HepG2 (cell line): ENCODE data around the gene BTN1A1. TPM values are rescaled to one million over a fixed set of nuclear protein-coding genes. Genes with fewer than 3 reads are reported as not detected.

Experiments used
- CCAR2 ChIP-seq: fragments of 200-400 bp; formaldehyde crosslinking; optimal IDR thresholded peaks from 2 replicates; pipeline ENCODE3; 2018; ENCODE audit warnings: low read depth, mild to moderate bottlenecking, low read length, moderate library complexity
- EP300 ChIP-seq, 3 experiments: sonication (generic) in 1 of 3; formaldehyde crosslinking in 1 of 3; IDR thresholded peaks; 2 replicates each; pipeline versions ENCODE4 v1.5.1 to v1.6.1; 2011 to 2020; ENCODE audit warnings: low read depth in 2 of 3, low read length in 2 of 3, borderline replicate concordance in 1 of 3, improper control_type of control experiment in 1 of 3, mild to moderate bottlenecking in 1 of 3, missing genetic modification reagents in 1 of 3, moderate library complexity in 1 of 3
- FOXA1 ChIP-seq, 2 experiments: fragments of 450-650 bp in 1 of 2; sonication (generic) in 1 of 2; formaldehyde crosslinking in 1 of 2; IDR thresholded peaks; 2 replicates each; pipeline versions ENCODE4 v1.4.0 to v1.6.1; 2016 to 2020; ENCODE audit warnings: missing genetic modification reagents in 1 of 2
- FOXM1 ChIP-seq: sonication (generic); formaldehyde crosslinking; IDR thresholded peaks from 2 replicates; pipeline ENCODE4 v1.5.0; 2020; ENCODE audit warnings: missing genetic modification reagents
- HCFC1 ChIP-seq: fragments of 150-350 bp; IDR thresholded peaks from 2 replicates; pipeline ENCODE4 v1.6.1; 2014; ENCODE audit warnings: low read depth, low read length
- IKZF1 ChIP-seq: fragments of 450-650 bp; IDR thresholded peaks from 2 replicates; pipeline ENCODE4 v1.7.1; 2016
- NCOA2 ChIP-seq: sonication (generic); formaldehyde crosslinking; IDR thresholded peaks from 2 replicates; pipeline ENCODE4 v1.8.0; 2022; ENCODE audit warnings: inconsistent platforms
- NFKB2 ChIP-seq: sonication (generic); formaldehyde crosslinking; IDR thresholded peaks from 2 replicates; pipeline ENCODE4 v1.4.0; 2020; ENCODE audit warnings: missing genetic modification reagents, borderline replicate concordance
- PRDM10 ChIP-seq: sonication (generic); formaldehyde crosslinking; IDR thresholded peaks from 2 replicates; pipeline ENCODE4 v1.4.0; 2020; ENCODE audit warnings: low read depth, missing genetic modification reagents
- REST ChIP-seq, 2 experiments: IDR thresholded peaks; 2 replicates each; pipeline ENCODE4 v1.6.1; 2011 to 2012; ENCODE audit warnings: low read length in 2 of 2, borderline replicate concordance in 1 of 2, low read depth in 1 of 2, mild to moderate bottlenecking in 1 of 2, moderate library complexity in 1 of 2
- SMYD3 ChIP-seq: sonication (generic); formaldehyde crosslinking; IDR thresholded peaks from 2 replicates; pipeline ENCODE4 v1.8.1; 2023; ENCODE audit warnings: mild to moderate bottlenecking, missing genetic modification reagents
- TIGD3 ChIP-seq: sonication (generic); formaldehyde crosslinking; IDR thresholded peaks from 2 replicates; pipeline ENCODE4 v1.5.1; 2020; ENCODE audit warnings: mild to moderate bottlenecking, missing genetic modification reagents, borderline replicate concordance
- ZBTB42 ChIP-seq: sonication (generic); formaldehyde crosslinking; IDR thresholded peaks from 2 replicates; pipeline ENCODE4 v1.5.0; 2020; ENCODE audit warnings: mild to moderate bottlenecking, missing genetic modification reagents
- ZFP62 ChIP-seq: sonication (generic); formaldehyde crosslinking; IDR thresholded peaks from 2 replicates; pipeline ENCODE4 v1.4.0; 2020; ENCODE audit warnings: missing genetic modification reagents
- ZNF180 ChIP-seq: sonication (generic); formaldehyde crosslinking; IDR thresholded peaks from 2 replicates; pipeline ENCODE4 v1.4.0; 2020; ENCODE audit warnings: low read depth, missing genetic modification reagents, borderline replicate concordance
- ZNF20 ChIP-seq: sonication (generic); formaldehyde crosslinking; IDR thresholded peaks from 2 replicates; pipeline ENCODE4 v1.4.0; 2020; ENCODE audit warnings: mild to moderate bottlenecking, moderate library complexity, missing genetic modification reagents
- ZNF33B ChIP-seq: sonication (generic); formaldehyde crosslinking; IDR thresholded peaks from 2 replicates; pipeline ENCODE4 v1.5.1; 2020; ENCODE audit warnings: mild to moderate bottlenecking, missing genetic modification reagents
- ZNF496 ChIP-seq: sonication (generic); formaldehyde crosslinking; IDR thresholded peaks from 2 replicates; pipeline ENCODE4 v1.8.1; 2023; ENCODE audit warnings: mild to moderate bottlenecking, moderate library complexity, missing genetic modification reagents; ENCODE audit not compliant: insufficient replicate concordance
- ZNF547 ChIP-seq: sonication (generic); formaldehyde crosslinking; IDR thresholded peaks from 2 replicates; pipeline ENCODE4 v1.5.1; 2020; ENCODE audit warnings: mild to moderate bottlenecking, missing genetic modification reagents
- ZNF678 ChIP-seq: sonication (generic); formaldehyde crosslinking; IDR thresholded peaks from 2 replicates; pipeline ENCODE4 v1.4.0; 2020; ENCODE audit warnings: mild to moderate bottlenecking, missing genetic modification reagents
- ZNF776 ChIP-seq: sonication (generic); formaldehyde crosslinking; IDR thresholded peaks from 2 replicates; pipeline ENCODE4 v1.4.0; 2020; ENCODE audit warnings: mild to moderate bottlenecking, missing genetic modification reagents
- polyA plus RNA-seq, 8 experiments: library from polyadenylated mRNA; depleted of rRNA in 3 of 8; stranded (reverse) in 7 of 8; unstranded in 1 of 8; fragments of >200 nt; fragmentation: Illumina TruSeq in 4 of 8; extraction: Trizol in 4 of 8; gene quantifications; 2 replicates each; pipeline versions ENCODE4 v1.2.1 to v1.2.3, GENCODE V29; 2011 to 2016; ENCODE audit warnings: low read depth in 4 of 8, missing spikeins in 1 of 8, mixed read lengths in 1 of 8; ENCODE audit not compliant: insufficient read depth in 1 of 8
- total RNA-seq, 5 experiments: library from RNA; depleted of rRNA; stranded (reverse); fragments of >200 nt; fragmentation: Illumina TruSeq; extraction: Trizol; gene quantifications; 2 replicates each; pipeline ENCODE4 v1.2.3, GENCODE V29; 2016; ENCODE audit warnings: low read depth in 1 of 5

Gene BTN1A1
- total and polyA plus RNA-seq, 2 of the 13 experiments (the other 11 are each of a cell fraction or from before 2014, with no cell fraction given) = 0.04 TPM; not detected in 1

GRCh38 chr6:26550250-26550993, 50.3 kb downstream of the BTN1A1 start (continued):
- TF ChIP-seq REST (IDR thresholded peaks at IDR 0.05; ENCODE audit: borderline replicate concordance in 1 of 2, low read depth in 1 of 2, low read length in 2 of 2) (peak in 1 of 2 experiments; percentile 11; a peak in 1 of 4 replicates), EP300 (IDR thresholded peaks at IDR 0.05; ENCODE audit: low read depth in 2 of 2, low read length in 2 of 2) (peak in 1 of 2 experiments; percentile 38; a peak in 1 of 4 replicates), EP300 (CRISPR knock-in tag; IDR thresholded peaks at IDR 0.05; ENCODE audit: borderline replicate concordance) (peak; percentile 51; the same call in 1 of the 2 replicates), ZNF180 (CRISPR knock-in tag) (no peak), FOXM1 (CRISPR knock-in tag) (no peak), ZFP62 (no peak), ZNF33B (CRISPR knock-in tag) (peak; percentile 64; the same call in 1 of the 2 replicates), PRDM10 (CRISPR knock-in tag) (peak; percentile 87), SMYD3 (CRISPR knock-in tag) (no peak), ZNF20 (CRISPR knock-in tag) (no peak), ZNF678 (no peak), FOXA1 (IDR thresholded peaks at IDR 0.05) (no peak), FOXA1 (CRISPR knock-in tag; IDR thresholded peaks at IDR 0.05) (no peak), ZBTB42 (CRISPR knock-in tag) (no peak), TIGD3 (CRISPR knock-in tag) (no peak), IKZF1 (no peak), ZNF547 (CRISPR knock-in tag) (no peak), NFKB2 (CRISPR knock-in tag) (no peak), NCOA2 (CRISPR knock-in tag) (peak; percentile 36; the same call in 1 of the 2 replicates), CCAR2 (no peak), HCFC1 (no peak; the same call in 1 of the 2 replicates), ZNF496 (CRISPR knock-in tag) (no peak), ZNF776 (CRISPR knock-in tag) (no peak)
